GM10248 (cell line): ENCODE data around the gene PTGFRN.

Experiments used
- CTCF ChIA-PET: fragments of 300-600 bp; sonication (Branson Sonifier 250); formaldehyde crosslinking; extraction: SDS; loops from one replicate; lab custom pipeline; 2021; ENCODE audit warnings: antibody characterized with exemption; lab: Yijun Ruan, JAX
- POLR2A ChIA-PET: fragments of 350-650 bp; sonication (Branson Sonifier 250); formaldehyde crosslinking; extraction: SDS; loops from one replicate; lab custom pipeline; 2020; ENCODE audit warnings: antibody characterized with exemption; lab: Yijun Ruan, JAX
- DNase-seq: peaks from one replicate; pipeline ENCODE4 v3.0.0; 2012; ENCODE audit errors: extremely low spot score
- TF ChIP-seq, protein P1 (sequence below): IDR thresholded peaks from 2 replicates; pipeline ENCODE4 v1.5.1; 2012; ENCODE audit warnings: mild to moderate bottlenecking, low read depth; ENCODE audit errors: extremely low read depth, missing control alignments, control extremely low read depth

PTGFRN gene

DNA sequence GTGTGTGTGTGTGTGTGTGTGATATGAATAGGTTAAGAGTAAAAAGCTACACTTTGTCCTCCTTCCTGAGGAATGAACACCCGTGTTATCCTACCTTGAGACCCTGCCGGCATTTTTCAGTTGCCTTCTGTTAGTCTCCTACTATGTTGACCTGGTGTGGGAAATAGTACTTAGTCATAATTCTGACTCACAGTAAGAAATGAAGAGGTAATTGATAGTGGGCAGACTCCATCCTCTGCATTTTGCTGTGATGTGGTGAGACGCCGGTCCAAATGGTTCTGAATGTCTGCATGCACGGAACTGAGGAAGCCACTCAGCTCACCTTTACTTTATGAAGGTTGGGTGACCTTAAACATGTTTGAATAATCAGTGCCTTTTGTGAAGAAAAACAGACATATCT is 104.5 kb downstream of the PTGFRN start:
- TF ChIP-seq, protein P1, sequence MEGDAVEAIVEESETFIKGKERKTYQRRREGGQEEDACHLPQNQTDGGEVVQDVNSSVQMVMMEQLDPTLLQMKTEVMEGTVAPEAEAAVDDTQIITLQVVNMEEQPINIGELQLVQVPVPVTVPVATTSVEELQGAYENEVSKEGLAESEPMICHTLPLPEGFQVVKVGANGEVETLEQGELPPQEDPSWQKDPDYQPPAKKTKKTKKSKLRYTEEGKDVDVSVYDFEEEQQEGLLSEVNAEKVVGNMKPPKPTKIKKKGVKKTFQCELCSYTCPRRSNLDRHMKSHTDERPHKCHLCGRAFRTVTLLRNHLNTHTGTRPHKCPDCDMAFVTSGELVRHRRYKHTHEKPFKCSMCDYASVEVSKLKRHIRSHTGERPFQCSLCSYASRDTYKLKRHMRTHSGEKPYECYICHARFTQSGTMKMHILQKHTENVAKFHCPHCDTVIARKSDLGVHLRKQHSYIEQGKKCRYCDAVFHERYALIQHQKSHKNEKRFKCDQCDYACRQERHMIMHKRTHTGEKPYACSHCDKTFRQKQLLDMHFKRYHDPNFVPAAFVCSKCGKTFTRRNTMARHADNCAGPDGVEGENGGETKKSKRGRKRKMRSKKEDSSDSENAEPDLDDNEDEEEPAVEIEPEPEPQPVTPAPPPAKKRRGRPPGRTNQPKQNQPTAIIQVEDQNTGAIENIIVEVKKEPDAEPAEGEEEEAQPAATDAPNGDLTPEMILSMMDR: no peak
- CTCF ChIA-PET: interaction anchor here (1.1 to 1.4 kb wide), 3 partner anchors 13 to 250 kb away, joined by 3 to 4 read pairs (median 3); partner anchors contain the start of gene CD101
- POLR2A ChIA-PET: no interaction called here
- DNase-seq: no peak

DNA sequence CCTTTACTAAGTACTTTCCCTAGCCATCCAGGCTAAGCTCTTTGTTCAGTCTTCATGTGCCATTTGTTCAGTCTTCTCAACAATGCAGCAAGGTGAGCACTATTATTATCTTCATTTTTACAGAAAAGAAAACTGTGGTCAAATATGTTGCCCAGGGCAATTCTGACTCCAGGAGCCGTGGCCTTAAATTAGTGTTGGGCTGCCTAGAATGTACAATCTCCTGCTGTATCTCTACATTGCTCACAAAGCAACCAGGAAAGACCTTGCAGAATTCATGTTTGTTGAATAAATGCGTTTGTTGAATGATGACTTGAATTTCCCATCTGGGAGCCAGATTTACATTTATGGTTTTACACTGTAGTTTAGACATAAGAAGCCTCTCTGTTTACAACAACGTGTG is 106.0 kb downstream of the PTGFRN start:
- TF ChIP-seq, protein P1: no peak
- POLR2A ChIA-PET: no interaction called here
- CTCF ChIA-PET: interaction anchor here (1.4 kb wide), 1 partner anchor 12 kb away, joined by 3 read pairs; no protein-coding TSS in a partner anchor
- no peak for DNase-seq

DNA sequence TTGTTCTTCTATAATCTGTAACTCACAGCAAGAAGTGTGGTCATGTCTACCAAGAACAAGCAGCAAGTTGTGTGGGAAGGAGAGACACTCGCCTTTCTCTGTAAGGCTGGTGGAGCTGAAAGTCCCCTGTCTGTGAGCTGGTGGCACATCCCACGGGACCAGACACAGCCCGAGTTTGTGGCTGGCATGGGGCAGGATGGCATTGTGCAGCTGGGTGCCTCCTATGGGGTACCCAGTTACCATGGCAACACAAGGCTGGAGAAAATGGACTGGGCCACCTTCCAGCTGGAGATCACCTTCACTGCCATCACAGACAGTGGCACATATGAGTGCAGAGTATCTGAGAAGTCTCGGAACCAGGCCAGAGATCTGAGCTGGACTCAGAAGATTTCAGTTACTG is 107.3 kb downstream of the PTGFRN start:
- DNase-seq: no peak
- CTCF ChIA-PET: interaction anchor here (0.8 to 1.4 kb wide), 2 partner anchors 82 to 442 kb away, joined by 3 read pairs; no protein-coding TSS in a partner anchor
- TF ChIP-seq, protein P1: no peak
- POLR2A ChIA-PET: no interaction called here

DNA sequence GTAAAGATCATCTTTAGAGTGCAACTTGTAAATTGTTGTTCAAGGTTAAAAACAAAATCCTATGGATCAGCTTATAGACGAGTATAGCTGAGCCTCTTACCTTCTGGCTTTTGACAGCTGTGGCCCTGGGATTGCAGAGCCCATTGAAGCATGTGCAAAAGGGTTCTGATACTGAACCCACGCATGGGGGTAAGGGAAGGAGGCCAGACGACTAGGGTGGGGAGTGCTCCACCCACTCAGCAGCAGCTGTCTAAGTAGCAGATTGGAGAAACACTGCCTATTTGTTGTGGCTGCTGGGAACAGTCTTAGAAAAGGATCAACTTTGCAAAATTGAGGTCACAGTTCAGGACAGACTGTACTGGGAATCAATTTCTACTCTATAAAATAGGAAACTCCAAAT is 107.9 kb downstream of the PTGFRN start:
- TF ChIP-seq, protein P1: no peak
- POLR2A ChIA-PET: no interaction called here
- CTCF ChIA-PET: interaction anchor here (0.8 to 1.4 kb wide), 2 partner anchors 83 to 443 kb away, joined by 3 read pairs; no protein-coding TSS in a partner anchor
- peak; percentile 24 for DNase-seq

DNA sequence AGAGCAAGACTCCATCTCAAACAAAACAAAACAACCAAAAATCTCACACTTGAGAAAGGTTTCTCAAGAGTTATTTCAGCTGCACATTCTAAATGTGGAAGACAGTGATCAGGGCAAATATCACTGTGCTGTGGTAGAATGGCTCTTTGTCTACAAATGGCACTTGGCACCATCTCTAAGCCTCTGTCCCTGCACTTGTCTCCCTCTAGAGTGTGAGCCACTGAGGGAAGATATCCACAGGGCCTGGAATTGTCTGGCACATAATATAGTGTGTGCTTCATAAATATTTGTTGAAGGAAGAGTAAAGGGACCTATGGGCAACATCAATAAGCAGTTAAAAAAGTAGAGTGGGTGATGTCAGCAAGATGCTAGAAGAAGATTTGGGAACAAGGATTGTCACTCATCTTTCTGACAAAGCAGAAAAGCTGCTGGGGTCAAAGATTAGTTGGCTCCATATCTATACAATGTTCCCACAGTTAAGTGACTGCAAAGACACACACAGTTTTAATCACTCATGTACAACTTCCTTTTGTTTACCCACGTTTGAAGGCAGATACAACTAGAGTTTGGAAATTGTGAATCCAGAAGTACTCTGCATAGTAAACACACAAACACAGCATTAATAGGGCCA is 110.9 kb downstream of the PTGFRN start:
- ChIA-PET POLR2A (no interaction called here), CTCF (interaction anchor here (0.9 to 1.5 kb wide), 3 partner anchors 11 to 297 kb away, joined by 3 read pairs; no protein-coding TSS in a partner anchor)
- TF ChIP-seq, protein P1: no peak
- no peak for DNase-seq

DNA sequence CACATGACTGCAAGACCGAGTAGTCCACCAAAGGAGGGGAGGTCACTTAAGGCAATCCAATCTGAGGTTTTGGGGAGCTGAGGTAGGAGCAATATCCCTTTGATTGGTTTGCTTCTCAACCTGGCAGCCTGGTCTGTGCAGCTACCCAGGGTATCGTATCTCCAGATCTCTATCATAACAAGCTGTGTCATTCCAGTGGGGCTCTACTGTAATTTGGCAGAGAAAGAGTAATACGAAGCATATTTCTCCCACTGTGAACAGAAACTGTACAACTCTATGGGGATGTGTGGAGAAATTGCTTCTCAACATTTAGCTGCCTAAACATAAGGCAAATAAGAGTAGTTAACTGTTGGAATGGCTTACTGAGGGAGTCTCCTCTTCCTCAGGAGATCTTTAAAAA is 112.4 kb downstream of the PTGFRN start:
- TF ChIP-seq, protein P1: no peak
- ChIA-PET POLR2A (no interaction called here), CTCF (interaction anchor here (0.9 to 1.5 kb wide), 4 partner anchors 10 to 447 kb away, joined by 3 read pairs; no protein-coding TSS in a partner anchor)
- DNase-seq: no peak
